ENCODE data around the gene SEMA6B.
"Not testable (repeated sequence)": the region's sequence is repeated elsewhere in the genome, so short reads cannot be mapped to it uniquely, and the experiment has no call there.

Gene SEMA6B

DNA sequence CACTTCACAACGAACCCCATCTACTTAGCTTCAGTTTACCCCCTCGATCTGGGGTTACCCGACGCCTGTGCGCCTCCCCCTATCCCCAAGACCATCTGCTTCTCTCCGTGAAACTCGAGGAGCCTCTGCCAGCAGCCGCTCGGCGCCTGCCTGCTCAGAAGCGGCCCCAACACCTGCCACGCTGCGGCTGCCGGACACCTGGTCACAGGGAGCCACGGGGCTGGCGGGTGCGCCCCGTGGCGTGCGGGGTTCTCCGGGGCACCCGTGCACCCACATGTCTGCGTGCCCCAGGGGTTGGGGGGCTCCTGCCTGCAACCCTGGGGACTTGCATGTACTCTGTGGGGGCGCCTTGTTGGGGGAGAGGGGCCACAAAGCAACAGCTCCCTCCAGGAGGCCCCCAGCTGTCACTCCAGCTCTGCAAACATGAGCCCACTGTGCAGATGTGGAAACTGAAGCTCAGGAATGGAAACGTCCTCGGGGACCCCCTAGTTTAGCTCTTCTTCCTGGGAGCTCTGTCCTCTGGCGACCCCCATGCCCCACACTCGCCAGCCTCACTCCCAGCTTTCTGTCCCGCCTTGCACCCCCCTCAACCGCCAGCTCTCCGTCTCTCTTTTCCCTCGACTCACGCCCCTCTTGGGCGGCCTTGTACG is 7.0 kb upstream of the SEMA6B start:
- Histone ChIP-seq H3K4me3 (ENCODE audit: low read depth, low read length) (no peak overlapping the region), H3K27me3 (ENCODE audit: control insufficient read depth, insufficient read depth, low read length) (no peaks in the 10 kb centered on the region), H3K9me3 (ENCODE audit: control insufficient read depth, insufficient read depth, low read length) (no peaks in the 10 kb centered on the region), H3K9ac (ENCODE audit: low read depth, low read length) (no peak overlapping the region), H3K4me1 (ENCODE audit: control insufficient read depth, insufficient read depth, low read length) (no peaks in the 10 kb centered on the region), H3K36me3 (ENCODE audit: control insufficient read depth, insufficient read depth, low read length) (no peaks in the 10 kb centered on the region)

DNA sequence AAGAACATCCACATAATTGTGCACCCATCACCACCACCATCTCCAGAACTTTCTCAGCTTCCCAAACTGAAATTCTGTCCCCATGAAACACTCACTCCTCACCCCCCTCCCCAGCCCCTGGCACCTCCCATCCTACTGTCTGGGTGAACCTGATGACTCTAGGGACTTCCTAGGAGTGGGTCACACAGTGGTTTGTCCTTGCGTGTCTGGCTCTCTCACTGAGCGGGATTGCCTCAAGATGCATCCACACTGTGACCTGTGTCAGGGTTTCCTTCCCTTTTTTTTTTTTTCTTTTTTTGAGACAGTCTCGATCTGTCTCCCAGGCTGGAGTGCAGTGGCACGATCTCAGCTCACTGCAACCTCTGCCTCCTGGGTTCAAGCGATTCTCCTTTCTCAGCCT is 4.1 kb upstream of the SEMA6B start:
- not testable (repeated sequence) for H3K4me1 ChIP-seq (ENCODE audit: control insufficient read depth, insufficient read depth, low read length); H3K36me3 ChIP-seq (ENCODE audit: control insufficient read depth, insufficient read depth, low read length); H3K9me3 ChIP-seq (ENCODE audit: control insufficient read depth, insufficient read depth, low read length); H3K4me3 ChIP-seq (ENCODE audit: low read depth, low read length); H3K27me3 ChIP-seq (ENCODE audit: control insufficient read depth, insufficient read depth, low read length); H3K9ac ChIP-seq (ENCODE audit: low read depth, low read length)

GRCh38 chr19:4562085-4562484 is 2.6 kb upstream of the SEMA6B start:
- H3K36me3 ChIP-seq (ENCODE audit: control insufficient read depth, insufficient read depth, low read length); H3K9me3 ChIP-seq (ENCODE audit: control insufficient read depth, insufficient read depth, low read length); H3K27me3 ChIP-seq (ENCODE audit: control insufficient read depth, insufficient read depth, low read length); H3K4me3 ChIP-seq (ENCODE audit: low read depth, low read length); H3K4me1 ChIP-seq (ENCODE audit: control insufficient read depth, insufficient read depth, low read length); H3K9ac ChIP-seq (ENCODE audit: low read depth, low read length): not testable (repeated sequence)

DNA sequence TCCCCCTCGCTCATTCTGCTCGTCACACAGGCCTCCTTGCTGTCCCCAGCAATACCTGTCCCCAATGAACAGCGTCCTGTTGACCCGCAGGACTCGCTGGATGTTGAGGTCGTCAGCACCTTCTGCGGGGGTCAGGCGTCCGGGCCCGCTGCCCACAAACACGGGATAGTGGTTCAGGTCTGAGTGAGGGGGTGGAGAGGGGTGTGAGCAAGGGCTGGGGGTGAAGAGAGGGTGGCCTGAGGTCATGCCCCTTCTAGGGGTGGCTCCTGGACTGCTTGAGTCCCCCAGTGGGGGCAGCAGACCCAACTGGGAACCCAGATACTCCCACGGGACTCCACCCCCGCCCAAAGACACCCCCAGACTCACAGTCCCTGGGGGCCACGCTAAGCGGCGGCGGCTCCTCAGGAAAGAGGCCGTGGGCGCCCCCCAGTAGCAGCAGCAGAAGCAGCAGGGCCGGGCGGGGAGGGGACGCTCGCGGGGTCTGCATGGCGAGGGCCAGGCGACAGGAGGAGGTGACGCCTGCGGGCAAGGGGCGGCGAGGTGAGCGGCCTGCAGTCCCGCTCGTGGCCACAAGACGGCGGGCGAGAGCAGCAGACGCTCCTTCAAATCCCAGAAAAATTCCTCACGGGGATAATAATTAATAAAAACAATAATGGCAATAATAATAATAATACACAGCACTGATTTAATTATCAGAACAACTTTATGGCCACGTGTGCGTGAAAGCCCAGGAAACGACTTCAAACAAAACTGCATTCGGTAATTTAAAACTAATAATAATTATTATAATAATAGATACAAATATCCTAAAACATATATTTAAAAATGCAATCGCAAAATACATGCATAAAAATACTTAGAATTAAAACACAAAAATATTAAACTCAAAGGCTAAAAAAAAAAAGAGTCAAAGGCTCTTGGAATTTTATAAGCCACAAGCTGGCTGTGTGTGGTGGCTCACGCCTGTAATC is 1.2 kb downstream of the SEMA6B start:
- Histone ChIP-seq H3K27me3 (ENCODE audit: control insufficient read depth, insufficient read depth, low read length) (no peaks in the 10 kb centered on the region), H3K4me3 (ENCODE audit: low read depth, low read length) (no peak overlapping the region), H3K9me3 (ENCODE audit: control insufficient read depth, insufficient read depth, low read length) (no peaks in the 10 kb centered on the region), H3K36me3 (ENCODE audit: control insufficient read depth, insufficient read depth, low read length) (peaks cover 28% of the 10 kb centered on the region), H3K9ac (ENCODE audit: low read depth, low read length) (no peak overlapping the region), H3K4me1 (ENCODE audit: control insufficient read depth, insufficient read depth, low read length) (peaks cover 2% of the 10 kb centered on the region)

DNA sequence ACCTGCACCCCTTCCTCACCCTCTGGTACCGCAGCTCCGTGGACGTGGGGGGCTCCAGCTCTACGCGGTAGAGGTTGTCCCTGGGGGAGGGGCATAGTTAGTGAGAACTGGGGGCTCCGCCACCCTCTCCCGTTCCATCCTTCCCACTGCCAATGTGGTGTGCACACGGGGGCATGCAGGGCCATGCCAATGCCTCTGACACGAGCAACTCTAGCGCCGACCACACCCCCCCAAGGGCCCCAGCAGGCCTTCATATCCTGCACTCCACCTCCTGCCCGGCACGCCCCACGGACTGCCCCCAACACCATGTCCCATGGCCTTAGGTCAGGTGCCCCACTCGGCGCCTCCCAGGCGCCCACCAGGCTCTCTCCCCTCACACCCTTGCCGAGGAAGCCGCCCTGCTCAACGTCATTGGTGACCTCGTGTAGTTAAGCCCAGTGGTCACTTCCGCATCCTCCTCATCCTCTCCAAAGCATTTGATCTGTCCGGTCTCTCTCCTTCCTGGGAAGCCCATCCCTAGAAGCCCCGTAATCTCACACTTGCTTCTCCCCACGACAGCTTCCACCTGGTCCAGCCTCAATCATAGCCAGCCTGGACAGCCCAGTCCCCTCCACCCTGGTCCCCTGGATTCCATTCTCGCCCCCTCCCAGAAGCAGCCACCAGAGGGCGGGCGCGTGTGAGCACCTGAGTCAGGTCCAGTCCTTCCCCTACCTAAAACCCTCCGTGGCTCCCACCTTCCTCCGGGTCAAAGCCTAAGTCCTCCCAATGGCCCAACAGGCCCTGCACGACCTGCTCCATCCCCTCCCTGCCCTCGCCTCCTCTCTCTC is 2.1 kb downstream of the SEMA6B start:
- no peaks in the 10 kb centered on the region for H3K9me3 ChIP-seq (ENCODE audit: control insufficient read depth, insufficient read depth, low read length)
- H3K4me3 ChIP-seq (ENCODE audit: low read depth, low read length): no peak overlapping the region
- H3K4me1 ChIP-seq (ENCODE audit: control insufficient read depth, insufficient read depth, low read length): peaks cover 2% of the 10 kb centered on the region
- H3K27me3 ChIP-seq (ENCODE audit: control insufficient read depth, insufficient read depth, low read length): no peaks in the 10 kb centered on the region
- H3K9ac ChIP-seq (ENCODE audit: low read depth, low read length): no peak overlapping the region
- peaks cover 37% of the 10 kb centered on the region for H3K36me3 ChIP-seq (ENCODE audit: control insufficient read depth, insufficient read depth, low read length)

DNA sequence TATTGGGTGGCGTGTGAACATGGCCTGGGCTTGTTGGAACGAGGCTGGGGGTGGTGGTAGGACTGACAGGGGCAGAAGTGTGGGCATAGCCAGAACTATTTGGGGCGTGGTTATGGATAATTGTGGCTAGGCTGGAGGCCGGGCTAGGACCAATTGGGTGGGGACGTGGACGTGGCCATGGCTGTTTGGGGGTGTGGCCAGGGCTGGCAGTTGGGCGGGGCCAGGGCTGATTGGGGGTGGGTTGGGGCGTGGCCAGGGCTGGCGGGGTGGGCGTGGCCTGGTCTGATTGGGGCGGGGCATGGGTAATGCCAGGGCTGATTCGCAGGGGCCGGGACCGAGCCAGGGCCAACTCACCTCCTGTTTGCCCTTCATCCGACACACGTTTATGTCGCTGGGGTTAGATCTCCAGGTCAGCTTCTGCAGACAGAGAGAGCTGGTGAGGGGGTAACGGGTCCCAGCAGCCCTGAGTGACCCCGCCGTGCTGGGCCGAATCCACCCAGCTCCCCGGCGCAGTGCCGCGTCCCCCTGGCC is 2.8 kb downstream of the SEMA6B start:
- Histone ChIP-seq H3K9ac (ENCODE audit: low read depth, low read length) (no peak overlapping the region), H3K4me3 (ENCODE audit: low read depth, low read length) (no peak overlapping the region), H3K9me3 (ENCODE audit: control insufficient read depth, insufficient read depth, low read length) (no peaks in the 10 kb centered on the region), H3K27me3 (ENCODE audit: control insufficient read depth, insufficient read depth, low read length) (no peaks in the 10 kb centered on the region), H3K4me1 (ENCODE audit: control insufficient read depth, insufficient read depth, low read length) (peaks cover 2% of the 10 kb centered on the region), H3K36me3 (ENCODE audit: control insufficient read depth, insufficient read depth, low read length) (peaks cover 44% of the 10 kb centered on the region)

GRCh38 chr19:4555657-4556561 is 3.6 kb downstream of the SEMA6B start:
- Histone ChIP-seq H3K4me3 (ENCODE audit: low read depth, low read length) (no peak overlapping the region), H3K9me3 (ENCODE audit: control insufficient read depth, insufficient read depth, low read length) (no peaks in the 10 kb centered on the region), H3K27me3 (ENCODE audit: control insufficient read depth, insufficient read depth, low read length) (no peaks in the 10 kb centered on the region), H3K4me1 (ENCODE audit: control insufficient read depth, insufficient read depth, low read length) (peaks cover 2% of the 10 kb centered on the region), H3K36me3 (ENCODE audit: control insufficient read depth, insufficient read depth, low read length) (peaks cover 45% of the 10 kb centered on the region), H3K9ac (ENCODE audit: low read depth, low read length) (no peak overlapping the region)

DNA sequence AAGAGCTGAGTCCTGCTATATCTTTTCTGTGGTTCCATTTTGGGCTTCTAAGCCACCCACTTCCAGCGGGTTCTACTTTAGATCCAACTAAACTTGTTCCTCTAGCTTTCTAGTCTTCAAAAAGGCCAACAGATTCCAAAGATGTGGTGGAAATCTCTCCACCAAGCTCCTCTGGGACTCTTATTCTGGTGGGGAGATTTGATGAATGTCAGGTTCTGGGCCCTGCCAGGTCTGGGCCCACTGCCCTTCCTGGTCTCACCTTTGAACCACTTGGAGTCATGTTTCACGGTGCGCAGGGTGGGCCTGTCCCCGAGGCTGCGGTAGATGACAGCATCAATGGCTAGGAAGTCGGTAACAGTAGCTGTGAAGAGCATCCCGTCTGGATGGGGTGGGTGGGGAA is 4.8 kb downstream of the SEMA6B start:
- Histone ChIP-seq H3K4me3 (ENCODE audit: low read depth, low read length) (no peak overlapping the region), H3K4me1 (ENCODE audit: control insufficient read depth, insufficient read depth, low read length) (peaks cover 2% of the 10 kb centered on the region), H3K27me3 (ENCODE audit: control insufficient read depth, insufficient read depth, low read length) (no peaks in the 10 kb centered on the region), H3K9ac (ENCODE audit: low read depth, low read length) (no peak overlapping the region), H3K36me3 (ENCODE audit: control insufficient read depth, insufficient read depth, low read length) (peaks cover 54% of the 10 kb centered on the region), H3K9me3 (ENCODE audit: control insufficient read depth, insufficient read depth, low read length) (no peaks in the 10 kb centered on the region)

DNA sequence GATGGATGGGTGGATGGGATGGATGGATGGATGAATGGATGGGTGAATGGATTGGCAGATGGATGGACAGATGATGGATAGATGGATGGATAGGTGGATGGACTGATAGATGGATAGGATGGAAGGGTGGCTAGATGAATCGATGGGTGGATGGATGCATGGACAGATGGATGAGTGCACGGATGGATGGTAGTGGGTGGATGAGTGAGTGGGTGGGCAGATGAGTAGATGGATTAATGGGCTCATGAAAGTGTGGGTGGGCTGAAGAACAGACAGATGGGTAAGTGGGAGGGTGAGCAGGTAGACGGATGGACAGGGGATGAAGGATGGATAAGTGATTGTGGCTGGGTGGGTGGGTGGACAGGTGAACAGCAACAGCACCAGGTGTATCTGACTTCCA is 5.7 kb downstream of the SEMA6B start:
- H3K4me3 ChIP-seq (ENCODE audit: low read depth, low read length): no peak overlapping the region
- peaks cover 57% of the 10 kb centered on the region for H3K36me3 ChIP-seq (ENCODE audit: control insufficient read depth, insufficient read depth, low read length)
- H3K4me1 ChIP-seq (ENCODE audit: control insufficient read depth, insufficient read depth, low read length): peaks cover 2% of the 10 kb centered on the region
- no peaks in the 10 kb centered on the region for H3K9me3 ChIP-seq (ENCODE audit: control insufficient read depth, insufficient read depth, low read length)
- no peaks in the 10 kb centered on the region for H3K27me3 ChIP-seq (ENCODE audit: control insufficient read depth, insufficient read depth, low read length)
- H3K9ac ChIP-seq (ENCODE audit: low read depth, low read length): no peak overlapping the region

DNA sequence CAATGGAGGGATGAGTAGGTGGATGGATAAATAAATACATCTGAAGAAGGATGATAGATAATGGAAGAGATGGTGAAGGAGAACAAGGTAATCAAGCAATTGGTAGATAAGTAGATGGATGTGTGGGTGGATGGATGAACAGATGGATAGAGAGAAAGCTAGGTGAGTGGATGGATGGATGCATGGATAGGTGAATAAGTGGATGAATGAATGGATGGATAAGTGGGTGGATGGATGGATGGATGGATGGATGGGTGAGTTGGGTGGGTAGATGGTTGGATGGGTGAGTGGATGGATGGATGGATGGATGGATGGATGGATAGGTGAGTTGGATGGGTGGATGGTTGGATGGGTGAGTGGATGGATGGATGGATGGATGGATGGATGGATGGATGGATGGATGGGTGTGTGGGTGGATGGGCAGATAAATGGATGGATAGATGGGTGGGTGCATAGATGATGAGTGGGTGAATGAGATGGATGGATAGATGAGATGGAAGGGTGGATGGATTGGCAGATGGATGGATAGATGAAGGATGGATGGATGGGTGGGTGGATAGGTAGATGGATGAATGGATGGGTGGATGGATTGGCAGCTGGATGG is 6.3 kb downstream of the SEMA6B start:
- H3K4me3 ChIP-seq (ENCODE audit: low read depth, low read length): no peak overlapping the region
- peaks cover 2% of the 10 kb centered on the region for H3K4me1 ChIP-seq (ENCODE audit: control insufficient read depth, insufficient read depth, low read length)
- no peak overlapping the region for H3K9ac ChIP-seq (ENCODE audit: low read depth, low read length)
- H3K36me3 ChIP-seq (ENCODE audit: control insufficient read depth, insufficient read depth, low read length): peaks cover 62% of the 10 kb centered on the region
- no peaks in the 10 kb centered on the region for H3K27me3 ChIP-seq (ENCODE audit: control insufficient read depth, insufficient read depth, low read length)
- no peaks in the 10 kb centered on the region for H3K9me3 ChIP-seq (ENCODE audit: control insufficient read depth, insufficient read depth, low read length)
